GM19035 (cell line): ENCODE measurements around the gene TRIM75.
A peak's percentile ranks its signal among the peaks of the same experiment; 100 is the strongest.
"Not testable (repeated sequence)": the region's sequence is repeated elsewhere in the genome, so short reads cannot be mapped to it uniquely, and the experiment has no call there.

ENCODE experiments used
- ATAC-seq: cut with Tn5 transposase; IDR thresholded peaks from one replicate; pipeline ENCODE4 v1.9.1; 2021; ENCODE audit not compliant: unreplicated experiment

The TRIM75 gene

GRCh38 chr4:165053645-165054044 is at the start of gene TRIM75:
TRIM75 (plus strand) TSS chr4:165053866; CDS start chr4:165059148, 5,282 bp downstream.
- no peak for ATAC-seq

- no peak for ATAC-seq
Observed at GRCh38 chr4:165005352-165005925, 48.2 kb upstream of the TRIM75 start.

DNA sequence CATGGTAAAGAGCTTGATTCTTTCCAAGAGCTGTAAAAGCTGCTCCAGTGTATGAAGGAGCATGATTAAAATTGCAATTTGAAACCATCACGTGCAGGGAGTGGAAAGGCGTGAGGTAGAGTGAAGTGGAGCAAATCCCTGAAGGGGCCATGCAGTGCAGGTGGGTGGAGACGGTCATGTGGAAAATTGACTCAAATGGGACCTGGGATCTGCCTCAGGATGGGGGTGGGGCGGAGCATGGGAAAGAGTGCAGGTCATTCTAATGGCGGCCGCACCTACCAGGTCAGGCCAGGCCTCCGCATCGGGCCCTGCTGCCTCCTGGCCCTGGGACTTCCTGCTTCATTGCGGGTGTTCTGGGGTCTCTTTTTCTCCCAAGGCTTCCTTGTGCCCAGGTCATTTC is 47.2 kb upstream of the TRIM75 start:
- no peak for ATAC-seq

DNA sequence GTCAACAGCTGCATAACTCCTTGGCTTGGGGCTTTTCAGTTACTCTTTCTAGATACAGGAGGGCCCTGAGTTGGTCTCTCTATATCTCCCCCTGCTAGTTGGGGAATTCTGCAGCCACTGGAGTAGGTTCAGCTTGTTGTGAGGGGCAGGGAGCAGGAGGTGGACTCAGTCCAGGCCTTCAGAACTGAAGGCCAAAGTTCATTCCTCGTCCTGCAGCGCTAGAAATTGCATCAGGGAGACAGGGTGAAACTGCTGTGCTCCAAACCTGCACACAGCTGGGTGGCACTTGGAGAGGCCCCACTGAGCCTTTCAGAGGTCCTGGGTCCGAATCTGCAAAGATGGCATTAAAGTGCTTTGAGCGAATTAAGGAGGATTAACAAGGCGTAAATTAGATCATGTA is 46.8 kb upstream of the TRIM75 start:
- no peak for ATAC-seq

- no peak for ATAC-seq
Observed at GRCh38 chr4:165009493-165010227, 44.0 kb upstream of the TRIM75 start.

DNA sequence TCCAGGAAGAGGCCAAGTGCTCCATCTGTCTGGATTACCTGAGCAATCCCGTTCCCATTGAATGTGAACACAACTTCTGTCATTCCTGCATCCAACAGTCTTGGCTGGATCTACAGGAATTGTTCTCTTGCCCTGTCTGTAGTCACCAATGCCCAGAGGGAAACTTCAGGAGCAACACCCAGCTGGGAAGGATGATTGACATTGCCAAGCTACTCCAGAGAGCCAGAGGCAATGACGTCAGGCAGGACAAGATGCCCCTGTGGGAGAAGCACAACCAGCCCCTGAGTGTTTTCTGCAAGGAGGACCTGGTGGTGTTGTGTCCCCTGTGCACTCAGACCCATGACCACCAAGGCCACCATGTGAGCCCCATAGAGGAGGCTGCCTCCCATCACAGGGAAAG is 43.2 kb upstream of the TRIM75 start:
- no peak for ATAC-seq

- no peak for ATAC-seq
Observed at GRCh38 chr4:165010991-165011390, 42.7 kb upstream of the TRIM75 start.

GRCh38 chr4:165011403-165011802 is 42.3 kb upstream of the TRIM75 start:
- no peak for ATAC-seq

DNA sequence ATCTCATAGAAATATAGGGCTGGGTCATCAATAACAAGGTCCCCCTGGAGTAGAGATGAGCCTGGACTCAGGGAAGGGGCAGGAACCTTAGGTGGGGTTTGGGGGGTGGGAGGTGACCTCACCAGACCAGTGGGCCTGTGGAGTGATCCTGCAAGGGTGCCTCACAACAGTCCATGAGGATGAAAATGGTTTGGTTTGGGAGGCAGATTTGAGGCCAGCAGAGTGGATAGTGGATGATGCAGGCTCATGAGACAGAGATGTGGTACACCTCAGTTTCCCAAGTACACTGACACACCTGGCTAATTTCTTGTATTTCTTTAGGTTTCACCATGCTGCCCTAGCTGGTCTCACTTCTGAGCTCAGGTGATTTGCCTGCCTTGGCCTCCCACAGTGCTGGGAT is 40.0 kb upstream of the TRIM75 start:
- ATAC-seq = no peak

GRCh38 chr4:165016971-165017370 is 36.7 kb upstream of the TRIM75 start:
- ATAC-seq = peak; percentile 52

- not testable (repeated sequence) for ATAC-seq
Observed at GRCh38 chr4:165019995-165020394, 33.7 kb upstream of the TRIM75 start.

GRCh38 chr4:165025782-165026181 is 27.9 kb upstream of the TRIM75 start:
- not testable (repeated sequence) for ATAC-seq

- no peak for ATAC-seq
Observed at GRCh38 chr4:165027762-165028402, 25.8 kb upstream of the TRIM75 start.

DNA sequence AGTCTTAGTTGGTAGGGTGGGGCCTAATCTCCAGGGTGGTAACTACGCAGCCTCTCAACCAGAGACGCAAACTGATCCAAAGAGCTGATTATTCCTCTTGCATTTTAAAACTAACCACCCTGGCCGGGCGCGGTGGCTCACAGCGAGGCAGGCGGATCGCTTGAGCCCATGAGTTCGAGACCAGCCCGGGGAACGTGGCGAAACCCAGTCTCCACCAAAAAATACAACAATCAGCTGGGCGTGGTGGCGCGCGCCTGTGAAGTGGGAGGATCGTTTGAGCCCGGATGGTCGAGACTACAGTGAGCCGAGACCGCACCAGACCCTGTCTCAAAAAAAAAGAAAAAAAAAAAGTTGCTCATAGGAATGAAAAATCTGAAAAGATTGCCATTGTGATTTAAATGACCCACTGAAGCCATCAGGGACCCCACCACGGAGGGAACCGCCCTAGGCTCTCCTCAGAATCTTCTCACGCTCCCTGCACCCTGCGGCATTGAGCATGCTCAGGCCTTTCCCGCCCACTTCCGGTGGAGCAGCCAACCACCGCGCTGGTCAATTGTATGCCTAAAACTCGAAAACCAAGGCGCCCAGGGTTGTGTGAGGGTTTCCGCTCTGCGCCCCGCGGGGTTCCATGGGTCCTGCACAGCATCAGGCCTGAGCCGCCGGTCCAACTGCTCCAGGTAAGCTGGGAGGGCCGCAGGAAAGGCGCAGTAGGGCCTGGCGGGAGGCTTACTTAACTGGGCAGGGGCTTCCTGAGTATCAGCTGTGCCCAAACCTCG is 22.0 kb upstream of the TRIM75 start, which contains the start of gene TRIM60:
TRIM60 (plus strand) TSS at position 564 of the 776 bp plus-strand sequence. CDS start 8,074 bp downstream, outside the sequence.
- ATAC-seq = no peak

DNA sequence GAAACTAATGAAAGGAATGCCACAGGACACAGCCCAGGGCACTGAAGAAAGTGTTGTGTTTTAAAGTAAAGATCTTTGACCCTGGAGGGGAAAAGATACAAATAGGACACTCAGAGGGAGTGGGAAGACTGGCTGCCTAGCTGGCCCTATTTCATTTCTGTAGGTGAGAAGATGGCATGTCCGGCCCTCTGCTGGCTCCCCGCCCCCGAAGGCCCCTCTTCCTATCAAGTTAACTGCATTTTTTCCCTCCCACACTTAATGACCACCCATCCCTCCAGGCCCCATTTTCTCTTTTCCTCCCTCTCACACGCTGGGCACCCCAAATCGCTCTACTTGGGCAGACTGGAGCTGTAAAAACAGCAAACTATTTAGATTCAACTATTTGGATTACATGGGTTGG is 5.5 kb upstream of the TRIM75 start:
- ATAC-seq = no peak

DNA sequence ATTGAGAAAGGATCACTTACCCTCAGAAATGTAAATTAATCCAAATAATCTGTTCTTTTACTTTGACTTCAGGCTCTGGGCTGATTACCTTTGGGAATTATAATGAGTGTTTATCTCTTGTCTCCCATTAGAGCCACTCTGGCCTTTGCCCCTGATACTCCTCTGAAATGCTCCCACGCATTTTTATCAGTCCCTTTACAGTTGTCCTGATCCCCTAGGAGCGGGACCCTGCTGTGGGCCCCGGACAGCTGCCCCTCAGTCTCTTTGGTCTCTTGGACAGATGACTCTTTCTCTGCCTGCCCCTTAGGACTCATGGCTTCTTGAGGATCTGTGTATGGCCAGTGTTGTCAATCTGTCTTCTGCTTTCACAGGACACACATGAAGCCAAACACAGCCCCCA is 1.0 kb upstream of the TRIM75 start:
- no peak for ATAC-seq

DNA sequence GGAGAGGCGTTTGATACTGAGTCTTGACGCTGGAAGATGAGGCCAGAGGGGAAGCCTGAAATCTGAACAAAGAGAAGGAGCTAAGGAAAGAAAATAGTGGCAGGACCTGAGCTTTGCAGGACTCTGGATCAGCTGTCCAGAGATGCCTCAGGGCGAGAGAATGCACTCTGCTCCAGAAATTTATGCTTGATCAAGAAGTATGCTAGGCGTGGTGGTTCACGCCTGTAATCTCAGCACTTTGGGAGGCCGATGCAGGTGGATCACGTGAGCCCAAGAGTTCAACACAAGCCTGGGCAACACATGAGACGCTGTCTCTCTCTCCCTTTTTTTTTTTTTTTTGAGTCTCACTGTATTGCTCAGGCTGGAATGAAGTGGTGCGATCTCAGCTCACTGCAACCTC is 1.9 kb downstream of the TRIM75 start:
- no peak for ATAC-seq

- ATAC-seq = no peak
Observed at GRCh38 chr4:165058666-165059065, 5.0 kb downstream of the TRIM75 start.

GRCh38 chr4:165059386-165059785 is 5.7 kb downstream of the TRIM75 start:
- no peak for ATAC-seq

DNA sequence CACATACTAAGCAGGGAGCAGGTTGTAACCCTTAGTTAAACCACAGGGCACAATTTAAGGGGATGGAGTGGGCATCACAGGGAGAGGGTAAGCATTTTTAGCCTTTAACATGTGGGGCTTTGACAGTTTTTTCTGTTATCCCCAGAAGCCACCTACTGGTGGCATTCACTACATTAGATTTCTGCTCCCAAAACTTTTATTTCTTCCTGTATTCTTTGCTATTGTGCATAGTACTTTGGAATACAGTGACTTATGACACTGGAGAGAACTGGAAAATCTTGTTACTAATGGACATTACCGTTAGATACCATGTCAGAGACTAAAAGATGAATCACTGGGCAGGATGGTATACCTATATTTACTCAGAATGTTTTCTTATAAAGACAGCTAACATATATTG is 7.3 kb downstream of the TRIM75 start:
- ATAC-seq = no peak

DNA sequence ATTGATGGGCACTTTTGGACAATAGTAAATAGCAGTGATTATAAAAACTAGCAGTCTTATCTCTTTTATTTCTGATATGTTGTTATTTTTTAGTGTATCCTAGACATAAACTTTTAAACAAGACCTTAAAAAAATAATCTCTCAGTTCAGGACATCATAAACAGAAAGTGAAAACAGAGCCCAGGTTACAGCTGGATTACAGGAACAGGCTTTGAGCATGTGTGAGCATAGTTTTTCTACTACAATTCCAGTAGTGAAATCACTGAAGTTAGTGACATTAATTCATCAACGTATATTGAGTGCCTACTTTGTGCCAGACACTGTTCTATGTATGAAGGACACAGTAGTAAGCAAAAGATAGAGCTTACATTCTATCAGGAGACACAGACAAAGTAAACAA is 16.9 kb downstream of the TRIM75 start:
- ATAC-seq = no peak
